ENCODE results near the gene SELENON. TPM values are rescaled to one million over a fixed set of nuclear protein-coding genes. Genes with fewer than 3 reads are reported as not detected.

SELENON gene
- total RNA-seq, 1 experiment from 2014 or later = 38.6 TPM

GRCh38 chr1:25856856-25857255, 56.9 kb downstream of the SELENON start:
- no peak overlapping the region for H3K4me3 ChIP-seq (ENCODE audit: low read length)
- no peak for TF ChIP-seq EZH2 (IDR thresholded peaks at IDR 0.05; ENCODE audit: low read length, unreplicated experiment)
- TF ChIP-seq EZH2phosphoT487 (IDR thresholded peaks at IDR 0.05; ENCODE audit: borderline replicate concordance, low read length) = no peak
- no peak for TF ChIP-seq CTCF (conservative IDR thresholded peaks at IDR 0.05; ENCODE audit: low read depth, low read length)
- intact Hi-C loops (cut with micrococcal nuclease) = no loop called here
- no peaks in the 10 kb centered on the region for H3K9me2 ChIP-seq (replicated peaks; ENCODE audit: low read length)
- DNase-seq (no peak), ATAC-seq (no peak)
- no peak overlapping the region for H3K9ac ChIP-seq (ENCODE audit: low read length)
- H3F3A ChIP-seq (ENCODE audit: low read length, unreplicated experiment) = no peaks in the 10 kb centered on the region
- no peak overlapping the region for H2AFZ ChIP-seq (ENCODE audit: low read length)
- POLR2A ChIA-PET (ENCODE audit: unreplicated experiment) = no interaction called here
- 0 out of 2 replicates have a peak, but pooled peaks cover 7% of the 10 kb centered on the region for H3K4me1 ChIP-seq (ENCODE audit: insufficient read depth, low read length)
- peaks cover 4% of the 10 kb centered on the region; the same call in 1 of the 2 replicates for H4K20me1 ChIP-seq (ENCODE audit: low read length)
- no peak overlapping the region for H3K4me2 ChIP-seq (ENCODE audit: low read length)
- no peak overlapping the region for H3K27ac ChIP-seq (ENCODE audit: low read length)
- no peaks in the 10 kb centered on the region for H3K27me3 ChIP-seq (ENCODE audit: low read length)
- BruUV-seq (replicated peaks) = no TSS peak
- H3K9me3 ChIP-seq (ENCODE audit: low read length) = no peaks in the 10 kb centered on the region
- CTCF ChIA-PET = no interaction called here
- H3K79me2 ChIP-seq (ENCODE audit: low read length) = peaks cover 72% of the 10 kb centered on the region
- no peaks in the 10 kb centered on the region for H3K36me3 ChIP-seq (ENCODE audit: low read depth, low read length)

- peak overlapping the region; percentile 79 for H3K4me3 ChIP-seq (ENCODE audit: low read length)
- no peaks in the 10 kb centered on the region for H3K9me2 ChIP-seq (replicated peaks; ENCODE audit: low read length)
- peak overlapping the region; percentile 67; the same call in 1 of the 2 replicates for H2AFZ ChIP-seq (ENCODE audit: low read length)
- H4K20me1 ChIP-seq (ENCODE audit: low read length) = peaks cover 4% of the 10 kb centered on the region; the same call in 1 of the 2 replicates
- ATAC-seq (peak; percentile 7; the same call in 1 of the 2 replicates), DNase-seq (peak; percentile 8)
- no peaks in the 10 kb centered on the region for H3K36me3 ChIP-seq (ENCODE audit: low read depth, low read length)
- H3K27me3 ChIP-seq (ENCODE audit: low read length) = no peaks in the 10 kb centered on the region
- BruUV-seq (replicated peaks) = TSS peak; percentile 39
- H3K4me2 ChIP-seq (ENCODE audit: low read length) = peak overlapping the region; percentile 85
- H3K4me1 ChIP-seq (ENCODE audit: insufficient read depth, low read length) = 0 out of 2 replicates have a peak, but pooled peaks cover 7% of the 10 kb centered on the region
- peak overlapping the region; percentile 89 for H3K9ac ChIP-seq (ENCODE audit: low read length)
- no peaks in the 10 kb centered on the region for H3F3A ChIP-seq (ENCODE audit: low read length, unreplicated experiment)
- CTCF ChIA-PET = interaction anchor here (0.6 kb wide), 1 partner anchor 139 kb away, joined by 3 read pairs; the partner anchor contains the start of gene PAFAH2
- POLR2A ChIA-PET (ENCODE audit: unreplicated experiment) = interaction anchor here (0.7 kb wide), 1 partner anchor 338 kb away, joined by 3 read pairs; no protein-coding TSS in a partner anchor
- no peak overlapping the region for H3K27ac ChIP-seq (ENCODE audit: low read length)
- no peaks in the 10 kb centered on the region for H3K9me3 ChIP-seq (ENCODE audit: low read length)
- TF ChIP-seq EZH2phosphoT487 (IDR thresholded peaks at IDR 0.05; ENCODE audit: borderline replicate concordance, low read length) (no peak), CTCF (conservative IDR thresholded peaks at IDR 0.05; ENCODE audit: low read depth, low read length) (no peak), EZH2 (IDR thresholded peaks at IDR 0.05; ENCODE audit: low read length, unreplicated experiment) (no peak)
- intact Hi-C loops (cut with micrococcal nuclease) = no loop called here
- peaks cover 56% of the 10 kb centered on the region for H3K79me2 ChIP-seq (ENCODE audit: low read length)
Measured at GRCh38 chr1:25858494-25858893, 58.5 kb downstream of the SELENON start.

Data from PC-3 (cell line).